ENCODE results near the gene UNC5B. TPM values are rescaled to one million over a fixed set of nuclear protein-coding genes. Genes with fewer than 3 reads are reported as not detected.

Gene UNC5B
- total RNA-seq, 1 experiment from 2014 or later, result 22.0 TPM

DNA sequence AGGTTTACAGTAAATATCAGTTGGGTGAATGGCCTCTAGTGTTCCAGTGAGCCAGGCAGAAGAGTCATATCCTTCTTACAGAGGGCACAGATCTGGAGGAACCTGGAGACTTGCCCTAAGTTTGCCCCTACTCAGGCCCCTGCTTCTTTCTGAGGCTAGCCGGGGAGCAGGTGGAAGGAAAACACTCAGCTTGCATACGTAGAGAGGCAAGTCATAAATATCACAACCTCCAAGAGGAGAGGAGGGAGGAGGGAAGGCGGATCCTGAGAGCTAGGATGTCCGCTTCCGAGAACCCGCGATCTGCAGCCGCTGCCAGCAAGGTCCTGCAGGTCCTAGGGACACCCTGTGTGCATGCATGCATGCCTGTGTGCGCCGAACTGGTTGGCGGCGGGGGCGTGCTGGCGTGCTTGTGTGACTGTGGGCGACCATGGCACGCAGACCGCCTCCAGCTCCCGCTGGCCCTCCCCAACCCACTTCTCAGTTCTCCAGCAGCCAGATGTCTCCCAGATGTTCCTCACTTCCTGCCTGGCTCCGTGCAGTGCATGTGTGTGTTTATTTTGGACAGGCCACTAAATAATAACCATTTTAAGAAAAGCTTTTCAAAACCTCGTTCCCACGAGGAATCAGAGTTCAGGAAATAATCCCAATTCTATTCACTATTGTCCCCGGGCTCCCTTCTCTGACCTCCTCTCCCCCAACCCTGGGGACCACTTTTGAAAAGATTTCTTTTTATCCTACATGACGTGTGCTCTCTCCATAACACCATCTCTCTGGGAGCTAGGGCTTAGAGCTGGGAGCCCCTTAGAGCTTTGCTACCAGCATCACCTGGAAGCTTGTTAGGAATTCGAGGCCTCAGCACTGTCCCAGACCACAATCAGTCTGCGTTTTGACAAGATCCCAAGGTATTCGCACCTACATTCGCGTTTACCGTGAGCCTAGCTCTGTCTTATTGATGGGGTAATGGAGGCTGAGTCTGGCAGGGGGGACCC lies 32.4 kb downstream of the UNC5B start:
- POLR2A ChIA-PET, result interaction anchor here (1.0 kb wide), 1 partner anchor 11 kb away, joined by 3 read pairs; no protein-coding TSS in a partner anchor
- H3K27me3 ChIP-seq (ENCODE audit: insufficient read depth, low read length), result no peaks in the 10 kb centered on the region
- H3K4me1 ChIP-seq (ENCODE audit: control insufficient read depth in 1 of 2, insufficient read depth in 2 of 2, low read length in 2 of 2), result peaks cover 46 to 65% of the 10 kb centered on the region in 2 experiments
- no peak overlapping the region for H3K4me2 ChIP-seq (ENCODE audit: low read length)
- DNase-seq (ENCODE audit: low read depth, low spot score) (no peak), ATAC-seq (no peak)
- BruUV-seq (replicated peaks), result no TSS peak
- H3K4me3 ChIP-seq (replicated peaks in 1 of 2; ENCODE audit: low read depth in 1 of 2, low read length in 2 of 2), result no peak overlapping the region
- H3K36me3 ChIP-seq (ENCODE audit: control insufficient read depth in 1 of 2, insufficient read depth in 2 of 2, low read length in 2 of 2), result no peaks in the 10 kb centered on the region
- TF ChIP-seq, protein P1, sequence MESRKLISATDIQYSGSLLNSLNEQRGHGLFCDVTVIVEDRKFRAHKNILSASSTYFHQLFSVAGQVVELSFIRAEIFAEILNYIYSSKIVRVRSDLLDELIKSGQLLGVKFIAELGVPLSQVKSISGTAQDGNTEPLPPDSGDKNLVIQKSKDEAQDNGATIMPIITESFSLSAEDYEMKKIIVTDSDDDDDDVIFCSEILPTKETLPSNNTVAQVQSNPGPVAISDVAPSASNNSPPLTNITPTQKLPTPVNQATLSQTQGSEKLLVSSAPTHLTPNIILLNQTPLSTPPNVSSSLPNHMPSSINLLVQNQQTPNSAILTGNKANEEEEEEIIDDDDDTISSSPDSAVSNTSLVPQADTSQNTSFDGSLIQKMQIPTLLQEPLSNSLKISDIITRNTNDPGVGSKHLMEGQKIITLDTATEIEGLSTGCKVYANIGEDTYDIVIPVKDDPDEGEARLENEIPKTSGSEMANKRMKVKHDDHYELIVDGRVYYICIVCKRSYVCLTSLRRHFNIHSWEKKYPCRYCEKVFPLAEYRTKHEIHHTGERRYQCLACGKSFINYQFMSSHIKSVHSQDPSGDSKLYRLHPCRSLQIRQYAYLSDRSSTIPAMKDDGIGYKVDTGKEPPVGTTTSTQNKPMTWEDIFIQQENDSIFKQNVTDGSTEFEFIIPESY (IDR thresholded peaks at IDR 0.05; ENCODE audit: extremely low read depth, insufficient replicate concordance, low read length), result no peak
- TF ChIP-seq ZNF274 (IDR thresholded peaks at IDR 0.05; ENCODE audit: low read depth, low read length) (no peak), SRF (IDR thresholded peaks at IDR 0.05; ENCODE audit: low read depth) (no peak), ELF1 (IDR thresholded peaks at IDR 0.05; ENCODE audit: borderline replicate concordance, low read depth) (no peak), TCF7L2 (IDR thresholded peaks at IDR 0.05; ENCODE audit: borderline replicate concordance, extremely low read depth, insufficient read depth, insufficient read length) (no peak), FOSL1 (IDR thresholded peaks at IDR 0.05; ENCODE audit: low read depth) (no peak), SIN3A (IDR thresholded peaks at IDR 0.05; ENCODE audit: low read depth) (no peak), CEBPB (IDR thresholded peaks at IDR 0.05; ENCODE audit: low read depth) (no peak), JUND (IDR thresholded peaks at IDR 0.05) (no peak), EZH2 (IDR thresholded peaks at IDR 0.05) (no peak), POLR2AphosphoS5 (IDR thresholded peaks at IDR 0.05; ENCODE audit: low read depth, low read length) (no peak), POLR2A (IDR thresholded peaks at IDR 0.05; ENCODE audit: borderline replicate concordance, extremely low read depth, insufficient read depth, insufficient read length) (no peak), EZH2phosphoT487 (IDR thresholded peaks at IDR 0.05; ENCODE audit: borderline replicate concordance) (no peak)
- TF ChIP-seq, protein P2, sequence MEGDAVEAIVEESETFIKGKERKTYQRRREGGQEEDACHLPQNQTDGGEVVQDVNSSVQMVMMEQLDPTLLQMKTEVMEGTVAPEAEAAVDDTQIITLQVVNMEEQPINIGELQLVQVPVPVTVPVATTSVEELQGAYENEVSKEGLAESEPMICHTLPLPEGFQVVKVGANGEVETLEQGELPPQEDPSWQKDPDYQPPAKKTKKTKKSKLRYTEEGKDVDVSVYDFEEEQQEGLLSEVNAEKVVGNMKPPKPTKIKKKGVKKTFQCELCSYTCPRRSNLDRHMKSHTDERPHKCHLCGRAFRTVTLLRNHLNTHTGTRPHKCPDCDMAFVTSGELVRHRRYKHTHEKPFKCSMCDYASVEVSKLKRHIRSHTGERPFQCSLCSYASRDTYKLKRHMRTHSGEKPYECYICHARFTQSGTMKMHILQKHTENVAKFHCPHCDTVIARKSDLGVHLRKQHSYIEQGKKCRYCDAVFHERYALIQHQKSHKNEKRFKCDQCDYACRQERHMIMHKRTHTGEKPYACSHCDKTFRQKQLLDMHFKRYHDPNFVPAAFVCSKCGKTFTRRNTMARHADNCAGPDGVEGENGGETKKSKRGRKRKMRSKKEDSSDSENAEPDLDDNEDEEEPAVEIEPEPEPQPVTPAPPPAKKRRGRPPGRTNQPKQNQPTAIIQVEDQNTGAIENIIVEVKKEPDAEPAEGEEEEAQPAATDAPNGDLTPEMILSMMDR (IDR thresholded peaks at IDR 0.05 in 2 of 3, conservative IDR thresholded peaks at IDR 0.05 in 1 of 3; ENCODE audit: borderline replicate concordance in 1 of 3, insufficient read depth in 1 of 3, low read depth in 2 of 3, low read length in 2 of 3), result no peak
- TF ChIP-seq, protein P3, sequence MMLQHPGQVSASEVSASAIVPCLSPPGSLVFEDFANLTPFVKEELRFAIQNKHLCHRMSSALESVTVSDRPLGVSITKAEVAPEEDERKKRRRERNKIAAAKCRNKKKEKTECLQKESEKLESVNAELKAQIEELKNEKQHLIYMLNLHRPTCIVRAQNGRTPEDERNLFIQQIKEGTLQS (IDR thresholded peaks at IDR 0.05), result no peak
- no peaks in the 10 kb centered on the region for H3K9me3 ChIP-seq (ENCODE audit: control insufficient read depth in 1 of 2, insufficient read depth in 1 of 2, low read depth in 1 of 2, low read length in 2 of 2)
- no peaks in the 10 kb centered on the region for H4K20me1 ChIP-seq (ENCODE audit: insufficient read depth)
- CTCF ChIA-PET, result interaction anchor here (1.1 to 1.9 kb wide), 2 partner anchors 25 to 342 kb away, joined by 4 to 7 read pairs; no protein-coding TSS in a partner anchor
- H3K79me2 ChIP-seq (ENCODE audit: insufficient read depth, low read length), result no peaks in the 10 kb centered on the region
- RAD21 ChIA-PET (ENCODE audit: low non-redundant PET in 1 of 2, low total read pairs in 2 of 2, uncharacterized antibody in 2 of 2, unreplicated experiment in 2 of 2), result no interaction called here
- intact Hi-C loops (cut with micrococcal nuclease), result no loop called here
- H2AFZ ChIP-seq (ENCODE audit: low read depth, low read length, poor library complexity, severe bottlenecking), result no peak overlapping the region
- H3K9me2 ChIP-seq (ENCODE audit: insufficient read depth), result no peaks in the 10 kb centered on the region
- no peak overlapping the region; the same call in 1 of the 2 replicates for H3K27ac ChIP-seq (ENCODE audit: low read depth, low read length)
- H3K9ac ChIP-seq (ENCODE audit: low read length), result no peak overlapping the region

Data from HCT116 (cell line).